NCI-H1436 (cell line): ENCODE data around the gene RTL9.
A peak's percentile ranks its signal among the peaks of the same experiment; 100 is the strongest.
"Not testable (repeated sequence)": the region's sequence is repeated elsewhere in the genome, so short reads cannot be mapped to it uniquely, and the experiment has no call there.

Experiments used
- DNase-seq: peaks from one replicate; lab custom pipeline; 2025; lab: John Stamatoyannopoulos, UW

The RTL9 gene

GRCh38 chrX:110406250-110406649 lies 47.6 kb downstream of the RTL9 start:
- not testable (repeated sequence) for DNase-seq

- no peak for DNase-seq
Measured at GRCh38 chrX:110406822-110407221, 48.2 kb downstream of the RTL9 start.

- DNase-seq = peak; percentile 69
Measured at GRCh38 chrX:110407910-110408545, 49.4 kb downstream of the RTL9 start.
